HL-60 (cell line): ENCODE measurements around the gene IGFBP2.

Experiments used
- DNase-seq, 2 experiments: peaks; one replicate each; pipeline ENCODE4 v3.0.0-alpha.2; 2010 to 2020; ENCODE audit warnings: low read depth in 1 of 2, low spot score in 1 of 2
- H3K27ac ChIP-seq: fragments of 250-450 bp; sonication (Bioruptor Pico); replicated peaks from 2 replicates; pipeline ENCODE4 v1.5.1; 2020; ENCODE audit warnings: mild to moderate bottlenecking, moderate library complexity
- H3K27me3 ChIP-seq: fragments of 250-450 bp; sonication (Bioruptor Pico); 2 replicates; pipeline ENCODE4 v1.5.1; 2021; ENCODE audit warnings: mild to moderate bottlenecking, moderate library complexity; ENCODE audit not compliant: insufficient read depth, poor library complexity, severe bottlenecking
- H3K4me3 ChIP-seq: replicated peaks from 2 replicates; pipeline ENCODE4 v1.5.1; 2011; ENCODE audit warnings: mild to moderate bottlenecking, control low read depth, low read length; ENCODE audit not compliant: insufficient read depth
- CTCF ChIP-seq: IDR thresholded peaks from one replicate; pipeline ENCODE4 v1.5.1; 2011; ENCODE audit warnings: low read length, control low read depth, inconsistent platforms; ENCODE audit not compliant: insufficient read depth
- GABPA ChIP-seq: IDR thresholded peaks from 2 replicates; pipeline ENCODE4 v1.6.1; 2012; ENCODE audit warnings: low read depth
- POLR2AphosphoS5 ChIP-seq: IDR thresholded peaks from 2 replicates; pipeline ENCODE4 v1.6.1; 2012; ENCODE audit warnings: low read depth
- REST ChIP-seq: IDR thresholded peaks from 2 replicates; pipeline ENCODE4 v1.6.1; 2012; ENCODE audit warnings: low read depth; ENCODE audit not compliant: insufficient replicate concordance
- SPI1 ChIP-seq: IDR thresholded peaks from 2 replicates; pipeline ENCODE4 v1.6.1; 2012; ENCODE audit warnings: low read depth, mild to moderate bottlenecking, borderline replicate concordance

IGFBP2 gene

GRCh38 chr2:216632346-216632951 is 771 bp upstream of the IGFBP2 start:
- no peak for DNase-seq
- Histone ChIP-seq H3K27ac (no peak overlapping the region), H3K27me3 (peaks cover 37% of the 10 kb centered on the region), H3K4me3 (no peak overlapping the region)
- TF ChIP-seq CTCF (no peak), REST (no peak), POLR2AphosphoS5 (no peak), GABPA (no peak), SPI1 (no peak)

- TF ChIP-seq SPI1 (no peak), REST (no peak), CTCF (no peak), POLR2AphosphoS5 (no peak), GABPA (no peak)
- DNase-seq = no peak
- no peak overlapping the region for H3K27ac ChIP-seq
- peaks cover 37% of the 10 kb centered on the region for H3K27me3 ChIP-seq
- H3K4me3 ChIP-seq = peak overlapping the region; percentile 5; the same call in 1 of the 2 replicates
Observed at GRCh38 chr2:216633616-216634369, 573 bp downstream of the IGFBP2 start.

GRCh38 chr2:216634370-216635148 is 1.3 kb downstream of the IGFBP2 start:
- H3K27ac ChIP-seq = no peak overlapping the region
- peaks cover 37% of the 10 kb centered on the region for H3K27me3 ChIP-seq
- no peak overlapping the region for H3K4me3 ChIP-seq
- TF ChIP-seq SPI1 = no peak
- TF ChIP-seq POLR2AphosphoS5 = no peak
- TF ChIP-seq REST = no peak
- TF ChIP-seq GABPA = no peak
- no peak for TF ChIP-seq CTCF
- DNase-seq = no peak
